Keratinocyte (primary cell): ENCODE results near the gene ITGAV. TPM values are rescaled to one million over a fixed set of nuclear protein-coding genes. Genes with fewer than 3 reads are reported as not detected.

Source experiments
- DNase-seq: peaks from one replicate; pipeline ENCODE4 v3.0.0-alpha.2; 2011; ENCODE audit warnings: low read depth, missing footprints, low spot score
- FAIRE-seq: peaks from 2 replicates; lab custom pipeline; 2011; peaks lifted over from hg19 to GRCh38; lab: Jason Lieb, UNC
- H2AFZ ChIP-seq: 2 replicates; pipeline ENCODE4 v1.6.0; 2012; ENCODE audit warnings: low read length, control low read depth, inconsistent platforms; ENCODE audit not compliant: control insufficient read depth
- H3K27ac ChIP-seq: 2 replicates; pipeline ENCODE4 v1.5.1; 2011; ENCODE audit warnings: low read length; ENCODE audit not compliant: control insufficient read depth, insufficient read depth
- H3K27me3 ChIP-seq: 3 replicates; pipeline ENCODE4 v1.6.0; 2011; ENCODE audit warnings: low read length; ENCODE audit not compliant: control insufficient read depth, insufficient read depth; ENCODE audit errors: extremely low read depth
- H3K36me3 ChIP-seq, 2 experiments: 2 replicates in 1 of 2; 3 replicates in 1 of 2; pipeline ENCODE4 v1.5.1; 2011; ENCODE audit warnings: low read length in 2 of 2, mild to moderate bottlenecking in 1 of 2; ENCODE audit not compliant: control insufficient read depth in 2 of 2, insufficient read depth in 2 of 2; ENCODE audit errors: extremely low read depth in 1 of 2
- H3K4me1 ChIP-seq: 3 replicates; pipeline ENCODE4 v1.5.1; 2011; ENCODE audit warnings: low read length; ENCODE audit not compliant: control insufficient read depth, insufficient read depth; ENCODE audit errors: extremely low read depth
- H3K4me2 ChIP-seq: 3 replicates; pipeline ENCODE4 v1.6.0; 2011; ENCODE audit warnings: low read depth, low read length; ENCODE audit not compliant: control insufficient read depth, insufficient read depth; ENCODE audit errors: extremely low read depth
- H3K4me3 ChIP-seq, 3 experiments: fragments of 200-600 bp in 1 of 3; sonication (generic) in 1 of 3; 2 replicates in 2 of 3; 3 replicates in 1 of 3; pipeline ENCODE4 v1.5.1; 2011 to 2016; ENCODE audit warnings: low read length in 3 of 3, mild to moderate bottlenecking in 3 of 3, control low read depth in 2 of 3, inconsistent platforms in 1 of 3, low read depth in 1 of 3, mixed read lengths in 1 of 3, mixed run types in 1 of 3, moderate library complexity in 1 of 3; ENCODE audit not compliant: control insufficient read depth in 2 of 3, insufficient read depth in 2 of 3; ENCODE audit errors: extremely low read depth in 1 of 3
- H3K79me2 ChIP-seq: 2 replicates; pipeline ENCODE4 v1.6.0; 2012; ENCODE audit warnings: low read length; ENCODE audit not compliant: control insufficient read depth, insufficient read depth
- H3K9ac ChIP-seq: 3 replicates; pipeline ENCODE4 v1.6.0; 2011; ENCODE audit warnings: low read length; ENCODE audit not compliant: control insufficient read depth, insufficient read depth; ENCODE audit errors: extremely low read depth
- H3K9me1 ChIP-seq: 3 replicates; pipeline ENCODE4 v1.6.0; 2011; ENCODE audit warnings: low read length; ENCODE audit not compliant: control insufficient read depth, insufficient read depth; ENCODE audit errors: extremely low read depth
- H3K9me3 ChIP-seq: 2 replicates; pipeline ENCODE4 v1.5.1; 2012; ENCODE audit warnings: low read depth, low read length; ENCODE audit not compliant: control insufficient read depth
- H4K20me1 ChIP-seq: 3 replicates; pipeline ENCODE4 v1.6.0; 2011; ENCODE audit warnings: low read length; ENCODE audit not compliant: control insufficient read depth, insufficient read depth; ENCODE audit errors: extremely low read depth
- CTCF ChIP-seq, 3 experiments: IDR thresholded peaks in 1 of 3; conservative IDR thresholded peaks in 1 of 3; optimal IDR thresholded peaks in 1 of 3; 2 replicates in 2 of 3; 3 replicates in 1 of 3; pipeline versions ENCODE3 to v1.5.1; 2011; ENCODE audit warnings: low read length in 3 of 3, mild to moderate bottlenecking in 3 of 3, moderate library complexity in 2 of 3, control low read depth in 1 of 3, inconsistent platforms in 1 of 3; ENCODE audit not compliant: insufficient read depth in 2 of 3; ENCODE audit errors: extremely low read depth in 1 of 3
- EZH2 ChIP-seq: IDR thresholded peaks from one replicate; pipeline ENCODE4 v1.6.1; 2012; ENCODE audit warnings: inconsistent platforms, mild to moderate bottlenecking, low read length, moderate library complexity
- dilution Hi-C: fragments of 300-500 bp; cut with MboI; formaldehyde crosslinking; loops from one replicate; pipeline ENCODE4 v1.7.0; 2020; ENCODE audit warnings: low sequenced_read_pairs; ENCODE audit not compliant: extremely low pct_ligation_motif_present
- polyA plus RNA-seq, 5 experiments: library from polyadenylated mRNA; depleted of rRNA in 3 of 5; stranded (reverse) in 3 of 5; stranded (forward) in 1 of 5; unstranded in 1 of 5; fragments of >200 nt; gene quantifications; 1 replicate in 1 of 5; 2 replicates in 3 of 5; 3 replicates in 1 of 5; pipeline versions ENCODE4 v1.2.1 to v1.2.3, GENCODE V29; 2011 to 2012; ENCODE audit warnings: missing spikeins in 2 of 5, low read depth in 1 of 5, low replicate concordance in 1 of 5

ITGAV gene
- polyA plus RNA-seq, 1 donor (not counting 4 experiments of a cell fraction or from before 2014, with no cell fraction given): 63.7 TPM

GRCh38 chr2:186614373-186614772, 24.5 kb downstream of the ITGAV start:
- no peak overlapping the region for H3K9ac ChIP-seq
- peaks cover 0 to 1% of the 10 kb centered on the region in 2 experiments for H3K36me3 ChIP-seq
- H3K9me1 ChIP-seq: no peaks in the 10 kb centered on the region
- H3K27me3 ChIP-seq: no peaks in the 10 kb centered on the region
- H3K27ac ChIP-seq: no peak overlapping the region
- H3K79me2 ChIP-seq: peaks cover 20% of the 10 kb centered on the region
- no peaks in the 10 kb centered on the region for H3K4me1 ChIP-seq
- TF ChIP-seq EZH2: no peak
- TF ChIP-seq CTCF (optimal IDR thresholded peaks at IDR 0.05 in 1 of 3, IDR thresholded peaks at IDR 0.05 in 1 of 3, conservative IDR thresholded peaks at IDR 0.05 in 1 of 3; ENCODE audit: extremely low read depth in 1 of 3, insufficient read depth in 2 of 3, low read length in 3 of 3): no peak
- no peak for FAIRE-seq
- H2AFZ ChIP-seq: no peak overlapping the region
- no peak overlapping the region for H3K4me2 ChIP-seq
- no peaks in the 10 kb centered on the region for H4K20me1 ChIP-seq
- dilution Hi-C loops: no loop called here
- DNase-seq: no peak
- H3K9me3 ChIP-seq: no peaks in the 10 kb centered on the region
- no peak overlapping the region for H3K4me3 ChIP-seq

GRCh38 chr2:186617148-186617547, 27.3 kb downstream of the ITGAV start:
- no peak for TF ChIP-seq CTCF (optimal IDR thresholded peaks at IDR 0.05 in 1 of 3, IDR thresholded peaks at IDR 0.05 in 1 of 3, conservative IDR thresholded peaks at IDR 0.05 in 1 of 3; ENCODE audit: extremely low read depth in 1 of 3, insufficient read depth in 2 of 3, low read length in 3 of 3)
- no peak for TF ChIP-seq EZH2
- no peak overlapping the region for H2AFZ ChIP-seq
- dilution Hi-C loops: no loop called here
- no peak for FAIRE-seq
- no peak overlapping the region for H3K4me2 ChIP-seq
- DNase-seq: no peak
- H3K27me3 ChIP-seq: no peaks in the 10 kb centered on the region
- H3K79me2 ChIP-seq: peaks cover 18% of the 10 kb centered on the region
- no peak overlapping the region for H3K4me3 ChIP-seq
- no peaks in the 10 kb centered on the region for H3K4me1 ChIP-seq
- H3K36me3 ChIP-seq: no peaks in the 10 kb centered on the region
- no peak overlapping the region for H3K9ac ChIP-seq
- H4K20me1 ChIP-seq: no peaks in the 10 kb centered on the region
- no peaks in the 10 kb centered on the region for H3K9me3 ChIP-seq
- no peak overlapping the region for H3K27ac ChIP-seq
- no peaks in the 10 kb centered on the region for H3K9me1 ChIP-seq
